ENCODE results near the gene ZNF605. TPM values are rescaled to one million over a fixed set of nuclear protein-coding genes. Genes with fewer than 3 reads are reported as not detected.

The ZNF605 gene
- polyA plus RNA-seq, 3 donors = 0.32 to 1.9 (median 0.80) TPM

DNA sequence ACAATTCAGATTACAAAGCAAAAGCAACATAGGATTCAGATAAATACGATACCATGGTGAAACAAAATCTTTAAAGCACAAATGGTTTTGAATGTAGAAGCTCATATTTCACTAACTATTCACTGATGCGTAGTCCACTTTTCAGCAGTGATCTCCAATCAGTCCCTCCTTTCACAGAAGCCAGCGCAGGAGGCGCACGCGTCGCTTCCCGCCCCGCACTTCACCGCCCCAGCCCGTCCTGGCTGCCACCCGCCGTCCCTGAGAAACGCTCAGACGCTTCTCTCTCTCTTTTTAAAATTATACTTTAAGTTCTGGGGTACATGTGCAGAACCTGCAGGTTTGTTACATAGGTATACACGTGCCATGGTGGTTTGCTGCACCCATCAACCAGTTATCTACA is 48.9 kb downstream of the ZNF605 start:
- intact Hi-C loops (cut with micrococcal nuclease) = loop anchor here in 1 of 2 donors (2.0 to 10.0 kb wide), 3 partner anchors 78 to 175 kb away; partner anchors contain the start of genes GOLGA3, ZNF140 and ZNF84
- Mint-ChIP-seq H3K27ac (no peak overlapping the region), H3K36me3 (peaks cover 0 to 3% of the 10 kb centered on the region in 2 donors), H3K4me1 (peaks cover 16% of the 10 kb centered on the region), H3K9me3 (peaks cover 41 to 96% (median 84%) of the 10 kb centered on the region in 7 donors), H3K4me3 (peak overlapping the region in 1 of 2 donors; percentile 77), H3K27me3 (ENCODE audit: low read depth in 3 of 3) (peaks cover 43 to 59% (median 58%) of the 10 kb centered on the region in 3 donors)
- H3K9me3 ChIP-seq (replicated peaks in 1 of 2; ENCODE audit: control insufficient read depth in 1 of 2, insufficient read depth in 1 of 2, low read length in 2 of 2) = peaks cover 75 to 90% of the 10 kb centered on the region in 2 donors
- TF ChIP-seq CTCF (IDR thresholded peaks at IDR 0.05) = no peak
- WGBS (ENCODE audit: insufficient coverage) = 59% methylated on average over 12 of the region's 16 CpGs
- H3K27me3 ChIP-seq (ENCODE audit: control insufficient read depth in 2 of 2, insufficient read depth in 2 of 2, low read length in 2 of 2) = peaks cover 15 to 52% of the 10 kb centered on the region in 2 donors
- no peak overlapping the region for H3K27ac ChIP-seq (ENCODE audit: low read depth in 1 of 2, low read length in 2 of 2)
- no peak overlapping the region for H2AFZ ChIP-seq (ENCODE audit: insufficient read depth, low read depth, low read length, poor library complexity, severe bottlenecking)
- no peak for DNase-seq
- no peak overlapping the region for H3K9ac ChIP-seq (ENCODE audit: insufficient read depth, low read length, poor library complexity, severe bottlenecking)
- no peaks in the 10 kb centered on the region for H3K36me3 ChIP-seq (replicated peaks in 1 of 2; ENCODE audit: control insufficient read depth in 1 of 2, insufficient read depth in 2 of 2, low read length in 2 of 2)
- H4K20me1 ChIP-seq (ENCODE audit: insufficient read depth, low read length) = no peaks in the 10 kb centered on the region
- H3K4me1 ChIP-seq (ENCODE audit: control insufficient read depth in 1 of 2, insufficient read depth in 2 of 2, low read length in 2 of 2) = peaks cover 13 to 17% of the 10 kb centered on the region in 2 donors
- H3K4me2 ChIP-seq (replicated peaks; ENCODE audit: extremely low read depth, low read length, poor library complexity, severe bottlenecking) = no peak overlapping the region
- no peak overlapping the region for H3K4me3 ChIP-seq (replicated peaks in 1 of 3; ENCODE audit: low read depth in 2 of 3, low read length in 3 of 3)
- no peaks in the 10 kb centered on the region for H3K79me2 ChIP-seq (ENCODE audit: insufficient read depth, low read length)

DNA sequence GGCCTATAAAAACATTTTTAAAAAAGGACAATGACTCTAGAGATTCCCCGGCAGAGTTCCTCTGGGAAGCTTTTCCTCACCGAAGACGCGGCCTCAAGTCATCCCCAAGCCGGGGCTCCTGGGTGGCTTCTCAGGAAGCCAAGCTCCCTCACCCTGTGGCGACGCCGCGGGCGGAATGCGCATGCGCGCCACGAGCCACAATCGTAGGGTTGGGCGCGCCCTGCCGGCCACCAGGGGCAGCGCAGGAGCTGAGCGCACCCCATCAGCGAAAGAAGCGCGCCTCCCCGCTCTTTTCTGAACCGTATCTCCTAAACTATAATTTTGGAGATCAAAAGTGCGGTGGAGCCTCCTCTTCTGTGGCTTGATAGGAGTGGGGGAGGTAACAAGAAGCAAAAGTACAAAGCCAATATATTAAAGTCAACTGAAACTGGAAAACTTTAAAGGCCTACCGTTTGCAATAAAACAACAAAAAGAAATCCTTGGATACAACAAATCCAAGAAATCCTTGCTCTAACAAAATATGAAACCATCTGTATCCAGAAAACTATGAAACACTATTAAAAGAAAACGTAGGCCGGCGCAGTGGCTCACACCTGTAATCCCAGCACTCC is 51.3 kb downstream of the ZNF605 start:
- Histone ChIP-seq H3K9me3 (replicated peaks in 1 of 2; ENCODE audit: control insufficient read depth in 1 of 2, insufficient read depth in 1 of 2, low read length in 2 of 2) (peaks cover 56 to 91% of the 10 kb centered on the region in 2 donors), H4K20me1 (ENCODE audit: insufficient read depth, low read length) (no peaks in the 10 kb centered on the region), H3K27me3 (ENCODE audit: control insufficient read depth in 2 of 2, insufficient read depth in 2 of 2, low read length in 2 of 2) (peaks cover 15 to 52% of the 10 kb centered on the region in 2 donors), H3K4me1 (ENCODE audit: control insufficient read depth in 1 of 2, insufficient read depth in 2 of 2, low read length in 2 of 2) (peaks cover 13 to 17% of the 10 kb centered on the region in 2 donors), H3K9ac (ENCODE audit: insufficient read depth, low read length, poor library complexity, severe bottlenecking) (no peak overlapping the region), H2AFZ (ENCODE audit: insufficient read depth, low read depth, low read length, poor library complexity, severe bottlenecking) (no peak overlapping the region), H3K36me3 (replicated peaks in 1 of 2; ENCODE audit: control insufficient read depth in 1 of 2, insufficient read depth in 2 of 2, low read length in 2 of 2) (no peaks in the 10 kb centered on the region), H3K4me2 (replicated peaks; ENCODE audit: extremely low read depth, low read length, poor library complexity, severe bottlenecking) (no peak overlapping the region), H3K4me3 (replicated peaks in 1 of 3; ENCODE audit: low read depth in 2 of 3, low read length in 3 of 3) (peak overlapping the region in 1 of 3 experiments; percentile 14), H3K27ac (ENCODE audit: low read depth in 1 of 2, low read length in 2 of 2) (no peak overlapping the region), H3K79me2 (ENCODE audit: insufficient read depth, low read length) (no peaks in the 10 kb centered on the region)
- Mint-ChIP-seq H3K36me3 (peaks cover 0 to 3% of the 10 kb centered on the region in 2 donors), H3K9me3 (peaks cover 36 to 88% (median 75%) of the 10 kb centered on the region in 7 donors), H3K27me3 (ENCODE audit: low read depth in 3 of 3) (peaks cover 45 to 57% (median 48%) of the 10 kb centered on the region in 3 donors), H3K27ac (no peak overlapping the region), H3K4me3 (peak overlapping the region; percentile 20 to 55), H3K4me1 (peaks cover 30% of the 10 kb centered on the region)
- DNase-seq = peak; percentile 23 to 34 (median 27)
- intact Hi-C loops (cut with micrococcal nuclease) = loop anchor here in 1 of 2 donors (5.0 to 10.0 kb wide), 2 partner anchors 130 to 177 kb away; partner anchors contain the start of genes ZNF140 and ZNF84
- TF ChIP-seq CTCF (IDR thresholded peaks at IDR 0.05) = peak; percentile 84
- WGBS (ENCODE audit: insufficient coverage) = 12% methylated on average over 23 of the region's 30 CpGs

Data from CD14-positive monocyte (primary cell).